Adrenal gland (tissue), 12 donors: ENCODE measurements around the gene ASB13. TPM values are rescaled to one million over a fixed set of nuclear protein-coding genes. Genes with fewer than 3 reads are reported as not detected.

Experiments used
- DNase-seq, 7 donors: peaks; one replicate each; pipeline ENCODE4 v3.0.0-alpha.2; 2019 to 2020
- H3K27ac ChIP-seq, 5 donors: fragments of 200-600 bp; sonication (generic) in 4 of 5; 1 replicate in 3 of 5; 2 replicates in 2 of 5; pipeline versions ENCODE4 v1.5.1 to v1.8.0; 2016 to 2020; ENCODE audit warnings: mild to moderate bottlenecking in 1 of 5
- H3K27me3 ChIP-seq: fragments of 200-600 bp; 2 replicates; pipeline ENCODE4 v1.8.0; 2021
- H3K36me3 ChIP-seq, 2 donors: fragments of 200-600 bp; replicated peaks in 1 of 2; 1 replicate in 1 of 2; 2 replicates in 1 of 2; pipeline versions ENCODE4 v1.5.1 to v1.8.0; 2018 to 2022
- H3K4me1 ChIP-seq, 2 donors: fragments of 200-600 bp; replicated peaks in 1 of 2; 1 replicate in 1 of 2; 2 replicates in 1 of 2; pipeline versions ENCODE4 v1.5.1 to v1.8.0; 2018 to 2021
- H3K4me3 ChIP-seq, 4 donors: fragments of 200-600 bp; sonication (generic) in 3 of 4; one replicate each; pipeline ENCODE4 v1.5.1; 2016 to 2018
- H3K9me3 ChIP-seq, 3 donors: fragments of 200-600 bp; sonication (generic) in 1 of 3; replicated peaks in 1 of 3; 1 replicate in 2 of 3; 2 replicates in 1 of 3; pipeline versions ENCODE4 v1.5.1 to v1.8.0; 2016 to 2021
- POLR2A ChIP-seq, 2 donors: fragments of 450-650 bp; IDR thresholded peaks; one replicate each; pipeline ENCODE4 v1.6.1; 2017; ENCODE audit warnings: antibody characterized with exemption in 2 of 2, mild to moderate bottlenecking in 2 of 2, moderate library complexity in 1 of 2
- WGBS, 4 donors: extraction: QIAGEN DNeasy Blood & Tissue Kit in 2 of 4; methylation state at CpG; one replicate each; pipeline versions ENCODE4 v1.1.5 to v1.1.7; 2013 to 2017; 5-methylcytosine and 5-hydroxymethylcytosine counted together
- intact Hi-C, 2 donors: fragments of 100-400 bp; cut with DNase I; formaldehyde crosslinking; loops; one replicate each; pipeline versions ENCODE4 v1.14.1 to v1.15.0; 2022 to 2023
- polyA plus RNA-seq, 3 donors: library from polyadenylated mRNA; stranded (reverse); fragments of 200-250 nt in 2 of 3; fragments of 350-450 nt in 1 of 3; fragmentation: Illumina TruSeq in 1 of 3; extraction: RNeasy Lipid Tissue Mini Kit (QIAGEN cat#74804) in 1 of 3; gene quantifications; one replicate each; pipeline ENCODE4 v1.2.3, GENCODE V29; 2013 to 2014
- total RNA-seq, 9 donors: library from RNA; depleted of rRNA in 4 of 9; stranded (reverse); fragments of >200 nt in 4 of 9; fragments of 120-200 nt in 1 of 9; fragmentation: NEBNext Ultra II Directional in 1 of 9; extraction: Animal tissue kit (Norgen Biotek cat#: 25700) in 1 of 9; gene quantifications; one replicate each; pipeline versions ENCODE4 v1.1.0 to v1.2.4, GENCODE V29; 2013 to 2023
- TF ChIP-seq, protein P1 (sequence below), 6 experiments: fragments of 450-650 bp in 4 of 6; fragments of 200-600 bp in 2 of 6; sonication (generic) in 1 of 6; IDR thresholded peaks; 1 replicate in 5 of 6; 2 replicates in 1 of 6; pipeline versions ENCODE4 v1.5.1 to v1.8.0; 2016 to 2021; ENCODE audit warnings: antibody characterized with exemption in 6 of 6, mild to moderate bottlenecking in 2 of 6, moderate library complexity in 1 of 6
- donor health status: healthy with polysubstance abuse.
- donor health status: Bipolar disorder and iron deficiency.
- donor health status: DM: yes; HTN: yes; CAD: no.
- donor health status: DM: no; HTN: no; CAD: no.
- donor health status: DM: no; HTN: no; CAD: no.
- donor health status: DM: yes; HTN: yes; CAD: no.

Gene ASB13
- total and polyA plus RNA-seq, 12 donors = 24.4 to 65.9 (median 45.9) TPM

DNA sequence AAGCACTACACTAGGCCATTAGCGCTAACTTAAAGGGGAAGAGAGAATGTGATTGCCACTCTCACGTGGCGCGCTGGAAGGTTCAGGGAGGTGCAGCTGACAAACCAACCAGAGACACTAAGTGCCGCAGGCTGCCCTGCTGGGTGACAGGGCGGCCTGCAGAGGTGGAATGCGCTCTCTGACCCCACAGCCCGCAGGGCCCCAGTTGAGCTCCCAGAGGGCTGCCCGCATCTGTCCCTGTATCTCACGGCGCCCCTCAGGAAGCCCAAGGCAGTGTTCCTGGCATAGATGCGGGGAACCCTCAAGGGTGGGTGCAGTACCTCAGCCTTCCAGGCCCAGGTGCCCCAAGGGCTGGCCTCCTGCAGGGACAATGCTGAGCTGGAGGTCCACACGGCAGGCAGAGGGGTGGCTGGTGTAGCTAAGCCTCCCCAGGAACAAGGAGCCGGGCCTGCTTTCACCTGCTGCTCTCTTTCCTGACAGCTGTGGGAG is 75.0 kb downstream of the ASB13 start:
- 85 to 94% (median 86%) methylated on average over 10 to 14 of the region's 14 CpGs for WGBS, 4 donors
- Histone ChIP-seq H3K9me3 (no peaks in the 10 kb centered on the region), H3K36me3 (no peaks in the 10 kb centered on the region), H3K4me1 (peaks cover 0 to 8% of the 10 kb centered on the region in 2 donors), H3K27me3 (no peaks in the 10 kb centered on the region), H3K27ac (no peak overlapping the region), H3K4me3 (no peak overlapping the region)
- intact Hi-C loops = no loop called here
- TF ChIP-seq, protein P1, sequence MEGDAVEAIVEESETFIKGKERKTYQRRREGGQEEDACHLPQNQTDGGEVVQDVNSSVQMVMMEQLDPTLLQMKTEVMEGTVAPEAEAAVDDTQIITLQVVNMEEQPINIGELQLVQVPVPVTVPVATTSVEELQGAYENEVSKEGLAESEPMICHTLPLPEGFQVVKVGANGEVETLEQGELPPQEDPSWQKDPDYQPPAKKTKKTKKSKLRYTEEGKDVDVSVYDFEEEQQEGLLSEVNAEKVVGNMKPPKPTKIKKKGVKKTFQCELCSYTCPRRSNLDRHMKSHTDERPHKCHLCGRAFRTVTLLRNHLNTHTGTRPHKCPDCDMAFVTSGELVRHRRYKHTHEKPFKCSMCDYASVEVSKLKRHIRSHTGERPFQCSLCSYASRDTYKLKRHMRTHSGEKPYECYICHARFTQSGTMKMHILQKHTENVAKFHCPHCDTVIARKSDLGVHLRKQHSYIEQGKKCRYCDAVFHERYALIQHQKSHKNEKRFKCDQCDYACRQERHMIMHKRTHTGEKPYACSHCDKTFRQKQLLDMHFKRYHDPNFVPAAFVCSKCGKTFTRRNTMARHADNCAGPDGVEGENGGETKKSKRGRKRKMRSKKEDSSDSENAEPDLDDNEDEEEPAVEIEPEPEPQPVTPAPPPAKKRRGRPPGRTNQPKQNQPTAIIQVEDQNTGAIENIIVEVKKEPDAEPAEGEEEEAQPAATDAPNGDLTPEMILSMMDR (IDR thresholded peaks at IDR 0.05) = no peak
- no peak for DNase-seq

DNA sequence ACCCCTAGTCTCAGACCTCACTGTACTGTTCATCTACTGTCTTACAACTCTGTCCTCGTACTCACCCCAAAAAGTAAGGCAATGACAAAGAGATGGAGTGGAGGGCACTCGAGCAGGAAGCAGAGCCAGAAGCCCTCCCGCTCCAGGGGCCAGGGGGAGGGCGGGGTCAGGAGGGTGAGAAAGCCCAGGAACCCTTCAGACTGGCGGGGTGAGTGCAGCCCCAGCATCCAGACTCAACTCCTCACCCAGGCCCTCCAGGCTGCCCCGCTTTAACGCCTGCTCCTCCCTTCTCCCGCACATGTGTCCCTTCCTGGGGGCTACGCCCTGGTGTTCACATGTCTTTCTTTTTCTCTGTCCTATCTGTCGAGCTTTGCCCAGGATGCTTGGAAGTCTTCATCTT is 75.6 kb downstream of the ASB13 start:
- no peak for DNase-seq
- intact Hi-C loops = no loop called here
- Histone ChIP-seq H3K27ac (no peak overlapping the region), H3K4me3 (no peak overlapping the region), H3K4me1 (peaks cover 0 to 8% of the 10 kb centered on the region in 2 donors), H3K27me3 (no peaks in the 10 kb centered on the region), H3K9me3 (no peaks in the 10 kb centered on the region), H3K36me3 (no peaks in the 10 kb centered on the region)
- TF ChIP-seq, protein P1 (IDR thresholded peaks at IDR 0.05) = no peak
- TF ChIP-seq POLR2A (IDR thresholded peaks at IDR 0.05) = no peak
- WGBS, 4 donors = 79 to 84% (median 81%) methylated on average over 10 of the region's 10 CpGs

DNA sequence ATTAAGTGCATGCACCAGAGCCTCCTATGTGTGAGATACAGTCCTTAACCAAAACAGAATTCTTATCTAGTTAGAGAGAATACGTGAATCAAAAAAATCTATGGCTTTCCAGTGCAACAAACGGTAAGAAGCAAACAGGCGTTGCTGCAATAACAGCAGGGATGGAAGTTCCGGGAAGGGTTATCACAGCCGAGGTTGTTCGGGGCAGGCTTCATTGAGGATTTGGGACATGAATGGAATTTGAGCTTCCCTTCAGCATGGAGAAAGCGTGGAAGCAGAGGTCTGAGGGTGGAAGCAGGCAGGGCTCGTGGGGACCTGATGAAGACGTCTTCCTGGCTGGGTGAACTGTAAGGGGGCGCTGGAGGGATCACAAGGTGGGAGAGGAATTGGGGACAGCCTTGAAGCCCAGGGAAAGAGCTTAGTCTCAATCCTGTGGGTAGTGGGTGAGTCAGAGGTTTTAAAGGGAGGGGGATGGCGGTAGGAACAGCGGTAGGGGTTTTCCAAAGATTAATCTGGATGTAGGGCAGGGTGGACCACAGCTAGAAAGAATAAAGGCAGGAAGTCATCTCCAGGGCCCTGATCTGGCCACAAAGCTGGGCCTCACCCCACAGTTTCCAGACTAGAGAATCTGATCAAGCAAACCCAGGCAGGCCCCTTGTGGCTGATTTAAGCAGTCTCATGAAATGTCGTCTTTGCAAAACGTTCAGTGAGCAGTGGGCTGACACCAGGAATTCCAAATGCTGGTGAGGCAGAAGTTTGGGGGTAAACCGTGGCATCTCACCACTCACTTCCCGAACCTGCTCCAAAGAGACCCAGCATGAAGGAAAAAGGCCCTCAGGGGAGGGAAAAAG is 76.5 kb downstream of the ASB13 start:
- no peak overlapping the region for H3K27ac ChIP-seq
- WGBS, 4 donors = 78 to 85% (median 82%) methylated on average over 16 of the region's 16 CpGs
- DNase-seq = no peak
- intact Hi-C loops = no loop called here
- no peaks in the 10 kb centered on the region for H3K9me3 ChIP-seq
- TF ChIP-seq, protein P1 (IDR thresholded peaks at IDR 0.05) = no peak
- TF ChIP-seq POLR2A (IDR thresholded peaks at IDR 0.05) = no peak
- no peaks in the 10 kb centered on the region for H3K27me3 ChIP-seq
- H3K4me3 ChIP-seq = no peak overlapping the region
- no peaks in the 10 kb centered on the region for H3K36me3 ChIP-seq
- peaks cover 0 to 8% of the 10 kb centered on the region in 2 donors for H3K4me1 ChIP-seq

DNA sequence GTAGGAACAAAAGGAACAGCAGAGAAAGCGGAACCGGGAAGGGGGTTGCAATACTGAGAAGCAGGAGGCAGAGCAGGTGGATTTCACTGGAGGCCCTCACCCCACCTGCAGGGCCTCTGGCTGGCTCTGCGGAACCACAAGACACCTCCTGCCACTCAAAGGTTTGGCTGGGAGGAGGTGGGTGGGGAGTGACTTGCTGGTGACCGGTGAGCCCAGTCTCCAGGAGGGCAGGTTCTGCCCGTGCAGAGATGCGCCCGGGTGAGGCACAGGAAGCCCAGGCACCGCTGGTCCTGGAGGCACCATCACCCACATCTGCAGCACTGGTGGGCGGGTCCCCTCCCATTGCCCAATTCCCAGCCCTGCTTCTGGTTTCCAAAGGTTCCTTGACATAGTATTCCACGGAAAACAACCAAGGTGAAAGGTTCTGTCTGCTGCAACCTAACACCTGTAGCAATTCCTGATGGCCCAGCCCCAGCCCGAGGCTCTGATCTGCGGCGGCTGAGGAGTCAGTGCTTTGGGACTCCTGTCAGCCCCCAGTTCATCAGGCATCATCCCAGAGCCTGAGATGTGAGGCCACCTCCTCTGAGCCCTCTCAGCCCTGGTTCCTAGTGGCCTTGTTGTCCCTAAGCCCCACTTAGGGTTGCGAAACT is 77.3 kb downstream of the ASB13 start:
- no peak overlapping the region for H3K4me3 ChIP-seq
- H3K4me1 ChIP-seq = peaks cover 0 to under 1% of the 10 kb centered on the region in 2 donors
- H3K9me3 ChIP-seq = no peaks in the 10 kb centered on the region
- no peak overlapping the region for H3K27ac ChIP-seq
- intact Hi-C loops = no loop called here
- no peaks in the 10 kb centered on the region for H3K36me3 ChIP-seq
- TF ChIP-seq, protein P1 (IDR thresholded peaks at IDR 0.05) = no peak
- no peak for TF ChIP-seq POLR2A (IDR thresholded peaks at IDR 0.05)
- H3K27me3 ChIP-seq = no peaks in the 10 kb centered on the region
- WGBS, 4 donors = 86 to 91% (median 88%) methylated on average over 13 to 14 of the region's 14 CpGs
- DNase-seq = no peak
